Suprapubic skin (tissue), 4 donors: ENCODE measurements around the gene CACNA1S.

Experiments
- EP300 ChIP-seq: sonication (generic); formaldehyde crosslinking; IDR thresholded peaks from one replicate; pipeline ENCODE4 v1.6.1; 2017; ENCODE audit warnings: antibody characterized with exemption
- POLR2AphosphoS5 ChIP-seq, 3 donors: sonication (generic); formaldehyde crosslinking; IDR thresholded peaks; one replicate each; pipeline ENCODE4 v1.6.1; 2017; ENCODE audit warnings: antibody characterized with exemption in 3 of 3
- TF ChIP-seq, protein P1 (sequence below), 2 donors: fragments of 200-600 bp in 1 of 2; fragments of 450-650 bp in 1 of 2; sonication (generic) in 1 of 2; IDR thresholded peaks; one replicate each; pipeline ENCODE4 v1.5.1; 2016 to 2019; ENCODE audit warnings: antibody characterized with exemption in 2 of 2, mild to moderate bottlenecking in 1 of 2, moderate library complexity in 1 of 2

- TF ChIP-seq, protein P1, sequence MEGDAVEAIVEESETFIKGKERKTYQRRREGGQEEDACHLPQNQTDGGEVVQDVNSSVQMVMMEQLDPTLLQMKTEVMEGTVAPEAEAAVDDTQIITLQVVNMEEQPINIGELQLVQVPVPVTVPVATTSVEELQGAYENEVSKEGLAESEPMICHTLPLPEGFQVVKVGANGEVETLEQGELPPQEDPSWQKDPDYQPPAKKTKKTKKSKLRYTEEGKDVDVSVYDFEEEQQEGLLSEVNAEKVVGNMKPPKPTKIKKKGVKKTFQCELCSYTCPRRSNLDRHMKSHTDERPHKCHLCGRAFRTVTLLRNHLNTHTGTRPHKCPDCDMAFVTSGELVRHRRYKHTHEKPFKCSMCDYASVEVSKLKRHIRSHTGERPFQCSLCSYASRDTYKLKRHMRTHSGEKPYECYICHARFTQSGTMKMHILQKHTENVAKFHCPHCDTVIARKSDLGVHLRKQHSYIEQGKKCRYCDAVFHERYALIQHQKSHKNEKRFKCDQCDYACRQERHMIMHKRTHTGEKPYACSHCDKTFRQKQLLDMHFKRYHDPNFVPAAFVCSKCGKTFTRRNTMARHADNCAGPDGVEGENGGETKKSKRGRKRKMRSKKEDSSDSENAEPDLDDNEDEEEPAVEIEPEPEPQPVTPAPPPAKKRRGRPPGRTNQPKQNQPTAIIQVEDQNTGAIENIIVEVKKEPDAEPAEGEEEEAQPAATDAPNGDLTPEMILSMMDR (IDR thresholded peaks at IDR 0.05): no peak
- TF ChIP-seq POLR2AphosphoS5 (IDR thresholded peaks at IDR 0.05) (no peak), EP300 (no peak)
These were observed 22.2 kb upstream of the CACNA1S start for GRCh38 chr1:201134405-201134804.
